Neuron (in vitro differentiated cells): ENCODE results near the gene MYO1D.

Experiments used
- H2AFZ ChIP-seq: one replicate; pipeline ENCODE4 v1.6.1; 2013; ENCODE audit warnings: low read depth, mild to moderate bottlenecking, inconsistent platforms, low read length, moderate library complexity
- H3K27me3 ChIP-seq: one replicate; pipeline ENCODE4 v1.6.1; 2013; ENCODE audit warnings: low read length; ENCODE audit not compliant: insufficient read depth
- H3K36me3 ChIP-seq: one replicate; pipeline ENCODE4 v1.6.1; 2013; ENCODE audit warnings: low read length; ENCODE audit not compliant: insufficient read depth
- H3K4me1 ChIP-seq: one replicate; pipeline ENCODE4 v1.6.1; 2013; ENCODE audit warnings: low read length; ENCODE audit not compliant: insufficient read depth
- H3K4me3 ChIP-seq: 2 replicates; pipeline ENCODE4 v1.5.1; 2013; ENCODE audit warnings: mild to moderate bottlenecking, low read length, moderate library complexity
- H3K9me3 ChIP-seq: one replicate; pipeline ENCODE4 v1.6.1; 2013; ENCODE audit warnings: low read length

MYO1D gene

DNA sequence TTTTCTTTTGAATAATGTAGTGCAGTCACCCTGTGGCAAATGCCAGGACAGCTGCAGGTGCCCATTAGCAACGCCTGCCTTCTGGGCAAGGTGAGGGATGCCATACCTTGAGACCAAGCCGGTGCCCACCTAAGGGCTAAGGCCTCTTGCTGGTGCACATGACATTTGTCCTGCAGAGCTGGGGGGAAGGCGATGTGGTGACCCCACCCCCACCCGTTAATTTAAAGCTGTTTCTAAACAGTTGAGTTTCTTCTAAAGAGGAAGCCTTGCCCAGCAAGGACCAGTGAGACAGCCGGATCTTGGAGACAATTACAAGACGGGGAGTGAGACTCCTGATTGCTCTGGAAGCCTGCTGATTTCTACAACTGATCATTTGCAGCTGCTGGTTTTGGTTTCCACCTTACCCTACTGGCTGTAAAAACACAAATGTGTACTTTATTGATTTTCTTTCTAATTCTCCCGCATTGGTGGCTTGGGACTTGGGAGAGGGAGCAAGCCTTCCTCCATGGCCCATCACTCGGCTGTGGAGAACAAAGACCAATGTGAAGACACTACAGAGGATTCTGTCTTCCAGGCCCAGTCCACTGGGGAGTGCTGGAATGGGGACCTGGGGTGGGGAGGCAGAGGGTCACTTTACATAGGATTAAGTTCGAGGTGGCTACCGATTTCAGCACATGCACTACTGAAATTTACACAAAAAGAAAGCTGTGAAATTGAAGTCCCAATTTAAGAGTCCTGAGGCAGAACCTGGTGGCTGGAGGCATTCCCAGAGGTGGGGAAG lies 387.4 kb downstream of the MYO1D start:
- H3K4me3 ChIP-seq: no peak overlapping the region
- no peaks in the 10 kb centered on the region for H3K9me3 ChIP-seq
- peaks cover 28% of the 10 kb centered on the region for H3K36me3 ChIP-seq
- no peaks in the 10 kb centered on the region for H3K27me3 ChIP-seq
- H2AFZ ChIP-seq: no peak overlapping the region
- peaks cover 33% of the 10 kb centered on the region for H3K4me1 ChIP-seq

DNA sequence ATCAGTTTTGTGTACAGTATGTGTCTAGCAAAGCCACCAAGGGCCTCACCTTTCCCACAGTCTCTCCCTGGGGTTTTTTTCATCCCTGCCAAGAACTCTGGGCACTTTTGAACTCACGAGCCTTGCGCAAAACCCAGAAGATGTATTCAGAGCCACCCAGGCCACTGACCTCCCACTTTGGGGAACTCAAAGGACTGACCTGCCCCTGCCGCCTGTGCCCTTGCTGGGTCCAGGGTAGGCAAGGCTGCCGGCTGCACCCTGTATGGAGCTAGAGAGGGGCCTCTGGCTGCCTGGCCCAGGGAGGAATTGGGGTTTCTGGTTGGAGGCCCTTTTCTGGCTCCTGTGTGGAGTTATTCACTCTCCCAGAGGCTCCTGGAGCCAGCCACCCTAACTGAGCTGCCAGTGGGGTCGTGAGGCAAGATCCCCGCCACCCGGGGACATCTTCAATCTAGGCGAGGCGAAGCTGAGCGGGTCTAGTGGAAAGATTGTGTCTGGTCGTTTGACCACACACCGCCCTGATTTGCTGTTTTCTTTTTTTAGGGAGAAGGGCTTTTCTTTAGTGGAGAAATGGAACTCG lies 388.2 kb downstream of the MYO1D start:
- peaks cover 39% of the 10 kb centered on the region for H3K4me1 ChIP-seq
- no peak overlapping the region for H3K4me3 ChIP-seq
- H3K36me3 ChIP-seq: peaks cover 28% of the 10 kb centered on the region
- H3K27me3 ChIP-seq: no peaks in the 10 kb centered on the region
- H2AFZ ChIP-seq: no peak overlapping the region
- H3K9me3 ChIP-seq: no peaks in the 10 kb centered on the region

- H3K4me3 ChIP-seq: peak overlapping the region; percentile 50
- no peaks in the 10 kb centered on the region for H3K9me3 ChIP-seq
- peaks cover 28% of the 10 kb centered on the region for H3K36me3 ChIP-seq
- H3K27me3 ChIP-seq: no peaks in the 10 kb centered on the region
- H3K4me1 ChIP-seq: peaks cover 43% of the 10 kb centered on the region
- no peak overlapping the region for H2AFZ ChIP-seq
Observed at GRCh38 chr17:32488177-32488542, 388.8 kb downstream of the MYO1D start.

DNA sequence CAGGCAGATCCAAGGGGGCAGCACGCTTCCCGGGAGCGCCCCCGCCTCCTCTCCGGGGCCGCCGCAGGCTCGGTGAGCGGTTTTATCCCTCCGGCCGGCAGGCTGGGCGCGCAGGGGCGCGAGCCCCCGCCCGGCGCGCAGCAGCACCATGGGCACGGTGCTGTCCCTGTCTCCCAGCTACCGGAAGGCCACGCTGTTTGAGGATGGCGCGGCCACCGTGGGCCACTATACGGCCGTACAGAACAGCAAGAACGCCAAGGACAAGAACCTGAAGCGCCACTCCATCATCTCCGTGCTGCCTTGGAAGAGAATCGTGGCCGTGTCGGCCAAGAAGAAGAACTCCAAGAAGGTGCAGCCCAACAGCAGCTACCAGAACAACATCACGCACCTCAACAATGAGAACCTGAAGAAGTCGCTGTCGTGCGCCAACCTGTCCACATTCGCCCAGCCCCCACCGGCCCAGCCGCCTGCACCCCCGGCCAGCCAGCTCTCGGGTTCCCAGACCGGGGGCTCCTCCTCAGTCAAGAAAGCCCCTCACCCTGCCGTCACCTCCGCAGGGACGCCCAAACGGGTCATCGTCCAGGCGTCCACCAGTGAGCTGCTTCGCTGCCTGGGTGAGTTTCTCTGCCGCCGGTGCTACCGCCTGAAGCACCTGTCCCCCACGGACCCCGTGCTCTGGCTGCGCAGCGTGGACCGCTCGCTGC lies 389.3 kb downstream of the MYO1D start:
- no peaks in the 10 kb centered on the region for H3K27me3 ChIP-seq
- H3K4me1 ChIP-seq: peaks cover 44% of the 10 kb centered on the region
- H3K9me3 ChIP-seq: no peaks in the 10 kb centered on the region
- H3K4me3 ChIP-seq: peak overlapping the region; percentile 50
- H2AFZ ChIP-seq: peak overlapping the region; percentile 30
- H3K36me3 ChIP-seq: peaks cover 28% of the 10 kb centered on the region

GRCh38 chr17:32486701-32487472 lies 390.0 kb downstream of the MYO1D start, which contains the start of gene CDK5R1:
CDK5R1 (plus strand) TSS chr17:32486993; CDS start chr17:32487621, 628 bp downstream.
- Histone ChIP-seq H3K36me3 (peaks cover 28% of the 10 kb centered on the region), H3K9me3 (no peaks in the 10 kb centered on the region), H3K27me3 (no peaks in the 10 kb centered on the region), H3K4me3 (peak within 1 kb of the TSS; percentile 50), H2AFZ (peak within 1 kb of the TSS; percentile 52), H3K4me1 (peaks cover 44% of the 10 kb centered on the region)

DNA sequence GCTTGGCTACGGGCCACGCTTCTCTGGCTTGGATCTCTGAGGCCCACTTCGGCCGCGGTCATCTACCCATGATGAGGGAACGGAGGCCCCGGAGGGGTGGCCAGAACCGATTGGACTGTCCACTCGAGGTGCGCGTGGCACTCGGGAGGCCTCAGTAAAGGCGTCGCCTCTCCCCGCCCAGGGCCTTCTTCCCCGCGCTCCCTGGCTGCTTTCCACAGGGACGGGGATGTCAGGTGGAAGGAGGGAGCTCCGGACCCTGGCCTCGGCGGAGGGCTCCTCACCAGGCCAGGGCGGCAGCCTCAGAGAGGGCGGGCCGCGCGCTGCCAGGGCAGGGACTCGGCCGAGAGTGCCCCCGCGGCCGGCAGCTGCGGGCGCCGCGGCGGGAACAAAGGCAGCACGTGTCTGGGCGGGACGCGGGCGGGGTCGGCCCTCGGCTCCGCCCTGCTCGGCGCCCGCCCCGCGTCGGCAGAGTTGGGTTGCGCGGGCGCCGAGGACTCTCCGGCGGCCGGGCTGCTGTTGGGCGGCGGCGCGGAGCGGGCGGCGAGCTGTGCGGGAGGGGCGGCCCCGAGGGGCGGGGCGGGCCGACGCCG lies 390.7 kb downstream of the MYO1D start:
- Histone ChIP-seq H3K27me3 (no peaks in the 10 kb centered on the region), H2AFZ (peak overlapping the region; percentile 52), H3K4me1 (peaks cover 44% of the 10 kb centered on the region), H3K36me3 (peaks cover 28% of the 10 kb centered on the region), H3K9me3 (no peaks in the 10 kb centered on the region), H3K4me3 (peak overlapping the region; percentile 43)

- H3K36me3 ChIP-seq: peaks cover 27% of the 10 kb centered on the region
- H3K4me1 ChIP-seq: peaks cover 41% of the 10 kb centered on the region
- no peaks in the 10 kb centered on the region for H3K9me3 ChIP-seq
- H3K27me3 ChIP-seq: no peaks in the 10 kb centered on the region
- peak overlapping the region; percentile 52 for H2AFZ ChIP-seq
- H3K4me3 ChIP-seq: no peak overlapping the region
Observed at GRCh38 chr17:32485261-32486110, 391.4 kb downstream of the MYO1D start.

- no peak overlapping the region for H3K4me3 ChIP-seq
- no peak overlapping the region for H2AFZ ChIP-seq
- H3K4me1 ChIP-seq: peaks cover 35% of the 10 kb centered on the region
- H3K36me3 ChIP-seq: peaks cover 28% of the 10 kb centered on the region
- H3K27me3 ChIP-seq: no peaks in the 10 kb centered on the region
- no peaks in the 10 kb centered on the region for H3K9me3 ChIP-seq
Observed at GRCh38 chr17:32484628-32485027, 392.3 kb downstream of the MYO1D start.

DNA sequence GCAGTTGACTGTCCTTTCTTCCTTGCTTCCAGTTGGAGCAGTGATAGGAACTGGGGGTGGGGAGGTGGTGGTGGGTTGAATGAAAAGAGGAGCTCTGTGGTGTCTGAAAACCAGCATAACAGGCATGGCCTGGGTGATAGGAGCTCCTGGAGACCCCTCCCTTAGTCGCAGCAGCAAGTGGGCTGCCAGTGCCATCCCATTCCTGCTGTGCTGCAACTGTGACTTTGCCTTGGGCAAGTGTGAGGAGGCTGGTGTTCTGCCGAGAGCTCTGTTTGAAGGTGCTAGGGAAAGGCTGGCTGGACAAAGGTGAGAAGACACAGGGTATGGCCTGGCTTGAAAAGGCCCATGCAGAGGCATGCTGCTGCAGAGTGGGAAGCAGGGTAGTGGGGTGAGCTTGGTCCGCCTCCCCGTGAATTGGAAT lies 392.9 kb downstream of the MYO1D start:
- Histone ChIP-seq H3K4me3 (no peak overlapping the region), H3K9me3 (no peaks in the 10 kb centered on the region), H3K36me3 (peaks cover 28% of the 10 kb centered on the region), H3K4me1 (peaks cover 29% of the 10 kb centered on the region), H2AFZ (no peak overlapping the region), H3K27me3 (no peaks in the 10 kb centered on the region)

DNA sequence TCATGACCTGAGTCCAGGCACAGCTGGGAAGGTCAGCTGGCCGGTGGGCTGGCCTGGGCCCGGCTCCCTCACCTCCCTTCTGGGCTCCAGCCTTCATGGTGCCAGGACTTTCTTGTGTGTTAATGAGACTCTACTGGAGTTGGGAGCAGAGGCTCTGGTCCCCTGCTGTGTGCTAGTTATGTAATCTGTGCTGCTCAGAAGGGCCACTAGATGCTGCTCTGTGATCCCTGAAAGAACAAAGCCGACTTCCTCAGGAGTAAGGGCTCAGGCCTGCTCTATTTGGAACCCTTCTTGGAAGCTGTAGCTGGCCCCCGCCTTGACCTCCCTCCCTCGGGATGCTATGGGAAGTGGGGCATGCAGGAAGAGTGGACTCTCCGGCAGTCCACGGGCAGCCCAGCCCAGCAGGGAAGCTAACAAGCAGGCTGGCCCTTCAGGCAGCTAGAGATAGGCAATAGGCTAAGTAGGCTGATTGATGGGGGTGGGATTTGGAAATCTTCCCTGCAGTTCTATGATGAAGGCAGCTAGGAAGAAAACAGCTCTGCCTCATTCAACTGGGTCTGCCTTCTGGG lies 393.4 kb downstream of the MYO1D start:
- Histone ChIP-seq H3K9me3 (no peaks in the 10 kb centered on the region), H2AFZ (no peak overlapping the region), H3K4me3 (no peak overlapping the region), H3K27me3 (no peaks in the 10 kb centered on the region), H3K36me3 (peaks cover 28% of the 10 kb centered on the region), H3K4me1 (peaks cover 24% of the 10 kb centered on the region)

DNA sequence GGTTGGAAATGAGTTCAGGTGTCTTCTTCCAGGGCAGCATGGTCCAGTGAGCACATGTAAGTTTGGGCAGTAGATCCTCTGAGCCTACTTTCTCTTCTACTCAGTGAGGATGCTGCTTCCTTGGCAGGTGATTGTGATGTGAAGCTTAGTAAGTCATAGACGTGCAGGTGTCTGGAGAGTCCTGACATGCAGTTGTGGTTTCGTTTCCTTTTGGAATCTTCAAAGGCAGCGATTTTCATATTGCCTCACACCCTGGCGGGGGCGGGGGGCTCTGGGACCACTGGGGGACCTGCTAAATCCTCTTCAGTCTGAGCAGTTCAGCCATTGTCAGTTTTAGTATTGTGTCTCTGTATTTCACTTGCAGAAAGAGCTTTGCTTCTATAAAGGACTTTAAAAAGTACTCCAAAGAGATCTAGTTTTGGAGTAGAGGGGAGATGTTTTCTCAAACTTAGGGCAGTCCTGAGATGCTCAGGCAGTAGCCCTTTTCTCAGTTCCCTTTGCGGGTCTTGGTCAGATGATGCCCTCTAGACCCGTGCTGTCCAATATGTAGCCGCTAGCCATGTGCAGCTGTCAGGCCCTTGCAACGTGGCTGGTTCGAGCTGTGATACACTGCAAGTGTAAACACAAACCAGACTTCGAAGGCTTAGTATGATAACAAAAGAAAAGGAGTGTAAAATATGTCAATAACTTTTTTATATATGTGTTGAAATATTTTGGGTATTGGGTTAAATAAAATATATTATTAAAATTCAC lies 394.2 kb downstream of the MYO1D start:
- Histone ChIP-seq H3K27me3 (no peaks in the 10 kb centered on the region), H3K4me3 (no peak overlapping the region), H3K4me1 (peaks cover 17% of the 10 kb centered on the region), H3K9me3 (no peaks in the 10 kb centered on the region), H3K36me3 (peaks cover 29% of the 10 kb centered on the region), H2AFZ (no peak overlapping the region)
